AG09319 (cell line): Measurements from ENCODE around the gene PABPC1L.

Experiments
- DNase-seq: peaks from one replicate; pipeline ENCODE4 v3.0.0-alpha.2; 2010; ENCODE audit warnings: low read depth; ENCODE audit errors: extremely low read depth
- CTCF ChIP-seq: IDR thresholded peaks from 2 replicates; pipeline ENCODE4 v1.5.1; 2011; ENCODE audit warnings: low read depth, mild to moderate bottlenecking, inconsistent platforms, low read length, moderate library complexity

Gene PABPC1L

GRCh38 chr20:44961011-44961869, 51.4 kb downstream of the PABPC1L start:
- DNase-seq = no peak
- TF ChIP-seq CTCF = no peak

- DNase-seq = no peak
- TF ChIP-seq CTCF = no peak
Measured at GRCh38 chr20:44961870-44962267, 52.0 kb downstream of the PABPC1L start.

GRCh38 chr20:44962483-44962882, 52.6 kb downstream of the PABPC1L start:
- no peak for TF ChIP-seq CTCF
- no peak for DNase-seq

GRCh38 chr20:44963325-44964215, 53.7 kb downstream of the PABPC1L start:
- no peak for DNase-seq
- no peak for TF ChIP-seq CTCF

GRCh38 chr20:44965651-44966029, 55.8 kb downstream of the PABPC1L start:
- no peak for DNase-seq
- no peak for TF ChIP-seq CTCF

- DNase-seq = peak; percentile 69
- peak; percentile 50 for TF ChIP-seq CTCF
Measured at GRCh38 chr20:44966030-44966961, 56.4 kb downstream of the PABPC1L start, which contains the start of gene STK4. Gene STK4 (plus strand): TSS chr20:44966512. CDS start chr20:44966569, 57 bp downstream.
